Ureter (tissue), 1 donor: ENCODE measurements around the gene SLC2A4RG. TPM values are rescaled to one million over a fixed set of nuclear protein-coding genes. Genes with fewer than 3 reads are reported as not detected.

Source experiments
- DNase-seq: peaks from one replicate; pipeline ENCODE4 v3.0.0-alpha.2; 2020; ENCODE audit warnings: low spot score
- total RNA-seq: library from RNA; stranded (reverse); gene quantifications from one replicate; pipeline ENCODE4 v1.2.4, GENCODE V29; 2023
- donor health status: DM: yes; HTN: yes; CAD: no.

SLC2A4RG gene, protein sequence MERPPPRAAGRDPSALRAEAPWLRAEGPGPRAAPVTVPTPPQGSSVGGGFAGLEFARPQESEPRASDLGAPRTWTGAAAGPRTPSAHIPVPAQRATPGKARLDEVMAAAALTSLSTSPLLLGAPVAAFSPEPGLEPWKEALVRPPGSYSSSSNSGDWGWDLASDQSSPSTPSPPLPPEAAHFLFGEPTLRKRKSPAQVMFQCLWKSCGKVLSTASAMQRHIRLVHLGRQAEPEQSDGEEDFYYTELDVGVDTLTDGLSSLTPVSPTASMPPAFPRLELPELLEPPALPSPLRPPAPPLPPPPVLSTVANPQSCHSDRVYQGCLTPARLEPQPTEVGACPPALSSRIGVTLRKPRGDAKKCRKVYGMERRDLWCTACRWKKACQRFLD
- total RNA-seq, result 93.6 TPM

DNA sequence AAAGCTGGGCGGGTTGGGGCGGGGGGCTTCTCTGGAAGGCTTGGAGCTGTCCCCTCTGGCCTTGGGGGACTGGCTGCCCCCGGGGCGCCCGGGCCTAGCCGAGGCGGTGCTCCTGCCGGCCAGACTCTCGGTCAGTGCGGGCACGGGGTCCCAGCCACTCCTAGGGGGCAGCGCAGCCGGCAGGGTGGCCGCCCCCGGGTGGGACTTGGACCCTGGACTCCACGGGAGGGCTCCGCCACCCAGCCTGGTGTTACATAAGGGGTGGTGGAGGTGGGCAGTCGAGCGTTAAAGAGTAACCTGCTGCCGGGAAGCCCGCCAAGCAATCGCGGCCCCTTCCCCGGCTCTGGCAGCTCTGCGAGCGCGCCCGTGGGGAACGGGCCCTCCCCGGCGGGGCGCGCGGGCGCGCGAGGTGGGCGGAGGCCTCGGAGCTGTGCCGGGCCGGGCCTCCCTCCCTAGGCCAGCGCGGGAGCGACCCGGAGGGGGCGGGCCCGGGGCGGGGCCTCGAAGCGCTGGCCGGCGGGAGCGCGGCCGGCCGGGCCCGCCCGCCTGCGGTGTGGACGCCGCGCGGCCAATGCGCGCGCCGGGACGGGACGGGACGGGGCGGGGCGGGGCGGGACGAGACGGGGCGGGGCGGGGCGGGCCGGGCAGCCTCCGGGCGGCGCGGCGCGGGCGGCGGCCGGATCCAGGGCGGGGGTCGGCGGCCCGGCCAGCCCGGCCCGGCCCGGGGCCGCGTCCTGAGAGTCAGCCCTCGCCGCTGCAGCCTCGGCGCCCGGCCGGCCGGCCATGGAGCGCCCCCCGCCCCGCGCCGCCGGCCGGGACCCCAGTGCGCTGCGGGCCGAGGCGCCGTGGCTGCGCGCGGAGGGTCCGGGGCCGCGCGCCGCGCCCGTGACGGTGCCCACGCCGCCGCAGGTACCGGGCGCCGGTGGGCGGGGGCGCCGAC, at the start of gene SLC2A4RG:
Gene SLC2A4RG, plus strand, starts transcription at position 647 of the 940 bp plus-strand sequence. Its CDS starts 137 bp downstream, at position 784.
- DNase-seq, result no peak

DNA sequence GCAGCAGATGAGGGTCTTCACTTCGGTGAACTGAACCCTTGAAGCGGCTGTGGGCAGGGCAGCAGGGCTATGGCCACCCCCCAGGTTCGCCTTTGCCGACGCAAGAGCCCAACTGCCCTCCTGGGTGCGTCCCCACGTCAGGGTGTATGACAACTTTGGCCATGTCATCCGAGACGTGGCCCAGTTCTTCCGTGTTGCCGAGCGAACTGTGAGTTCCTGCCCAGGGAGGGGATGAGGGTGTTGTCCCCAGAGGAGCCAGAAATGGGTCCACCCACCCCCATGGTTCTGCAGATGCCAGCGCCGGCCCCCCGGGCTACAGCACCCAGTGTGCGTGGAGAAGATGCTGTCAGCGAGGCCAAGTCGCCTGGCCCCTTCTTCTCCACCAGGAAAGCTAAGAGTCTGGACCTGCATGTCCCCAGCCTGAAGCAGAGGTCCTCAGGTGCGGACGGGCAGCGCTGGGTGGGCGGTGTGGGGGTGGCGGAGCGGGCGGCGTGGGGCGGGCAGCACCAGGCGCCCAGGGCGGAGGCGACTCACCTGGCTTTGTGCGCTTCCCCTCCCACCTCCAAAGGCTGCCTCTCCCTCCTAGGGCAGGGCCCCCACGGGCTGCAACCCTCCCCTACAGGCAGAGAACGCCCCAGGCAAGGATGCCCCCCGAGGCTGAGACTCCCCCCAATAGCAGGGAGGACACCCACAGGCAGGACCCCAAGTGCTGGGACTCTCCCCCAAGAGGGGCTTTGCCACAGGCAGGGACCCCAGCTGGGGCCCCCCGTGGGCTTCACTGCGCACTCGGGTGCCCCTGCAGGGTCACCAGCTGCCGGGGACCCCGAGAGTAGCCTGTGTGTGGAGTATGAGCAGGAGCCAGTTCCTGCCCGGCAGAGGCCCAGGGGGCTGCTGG, 49.3 kb upstream of the SLC2A4RG start:
- no peak for DNase-seq

DNA sequence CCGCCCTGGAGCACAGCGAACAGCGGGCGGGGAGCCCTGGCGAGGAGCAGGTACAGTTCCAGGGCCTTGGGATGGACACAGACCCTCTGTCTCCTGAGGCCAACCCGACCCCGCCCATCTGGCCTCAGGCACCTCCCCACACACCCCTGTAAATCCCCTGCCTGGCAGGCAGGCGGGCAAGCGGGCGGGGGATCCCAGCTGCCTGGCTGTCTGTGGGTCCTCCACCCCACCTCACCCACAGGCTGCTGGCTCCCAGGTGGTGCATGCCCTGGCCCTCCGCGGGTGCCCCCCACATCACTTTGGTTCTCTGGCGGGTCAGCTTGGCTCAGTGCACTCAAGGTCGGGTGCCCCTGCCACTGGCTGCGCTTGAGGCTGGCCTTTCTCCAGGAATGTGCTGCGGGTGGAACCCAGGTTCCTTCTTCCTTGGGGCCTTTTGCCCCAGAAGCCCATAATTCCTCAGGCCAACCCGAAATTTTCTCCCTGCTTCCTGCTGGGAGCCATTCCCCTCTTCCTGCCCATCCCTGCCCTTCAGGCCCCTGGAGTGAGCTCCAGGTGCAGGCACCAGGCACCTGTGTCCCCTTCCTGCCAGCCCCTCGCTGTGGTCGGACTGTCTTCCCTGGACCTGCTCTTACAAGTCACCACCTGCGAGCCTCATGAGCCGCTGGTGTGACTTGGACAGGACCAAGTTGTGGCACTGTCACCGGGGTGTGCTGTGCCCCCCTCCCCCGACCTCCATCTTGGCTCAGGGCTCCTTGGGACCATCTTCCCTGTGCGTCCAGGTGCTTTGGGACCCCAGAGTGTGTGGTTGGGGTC, 48.5 kb upstream of the SLC2A4RG start:
- DNase-seq, result no peak

DNA sequence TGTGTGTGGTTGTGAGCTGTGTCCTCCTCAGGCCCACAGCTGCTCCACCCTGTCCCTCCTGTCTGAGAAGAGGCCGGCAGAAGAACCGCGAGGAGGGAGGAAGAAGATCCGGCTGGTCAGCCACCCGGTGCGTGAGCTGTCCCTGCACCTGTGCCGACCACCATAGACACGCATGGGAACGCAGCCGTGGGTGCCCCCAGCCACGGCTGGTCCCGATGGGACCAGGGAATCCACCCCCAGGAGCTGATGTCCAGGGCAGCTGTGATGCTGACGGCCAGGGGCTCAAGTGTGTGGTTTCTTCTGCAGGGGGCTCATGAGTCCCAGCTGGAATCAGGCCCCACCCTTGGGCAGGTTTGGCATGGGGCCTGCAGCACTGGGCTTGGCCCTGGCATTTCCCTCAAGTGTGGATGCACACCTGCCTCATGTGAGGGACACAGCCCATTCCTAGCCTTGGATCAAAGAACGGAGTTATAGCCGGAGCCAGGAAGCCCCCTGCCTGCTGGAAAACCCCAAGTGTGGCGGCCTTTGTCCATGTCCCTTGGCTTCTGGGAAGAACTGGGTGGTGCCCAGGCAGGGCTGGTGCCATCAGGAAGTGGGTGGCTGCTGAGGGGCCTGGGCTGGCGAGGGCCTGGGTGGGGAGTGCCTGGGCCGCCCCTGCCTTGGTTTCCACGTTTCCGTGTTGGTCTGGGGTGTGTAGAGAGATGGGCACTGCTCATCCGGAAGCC, 47.7 kb upstream of the SLC2A4RG start:
- DNase-seq, result no peak

DNA sequence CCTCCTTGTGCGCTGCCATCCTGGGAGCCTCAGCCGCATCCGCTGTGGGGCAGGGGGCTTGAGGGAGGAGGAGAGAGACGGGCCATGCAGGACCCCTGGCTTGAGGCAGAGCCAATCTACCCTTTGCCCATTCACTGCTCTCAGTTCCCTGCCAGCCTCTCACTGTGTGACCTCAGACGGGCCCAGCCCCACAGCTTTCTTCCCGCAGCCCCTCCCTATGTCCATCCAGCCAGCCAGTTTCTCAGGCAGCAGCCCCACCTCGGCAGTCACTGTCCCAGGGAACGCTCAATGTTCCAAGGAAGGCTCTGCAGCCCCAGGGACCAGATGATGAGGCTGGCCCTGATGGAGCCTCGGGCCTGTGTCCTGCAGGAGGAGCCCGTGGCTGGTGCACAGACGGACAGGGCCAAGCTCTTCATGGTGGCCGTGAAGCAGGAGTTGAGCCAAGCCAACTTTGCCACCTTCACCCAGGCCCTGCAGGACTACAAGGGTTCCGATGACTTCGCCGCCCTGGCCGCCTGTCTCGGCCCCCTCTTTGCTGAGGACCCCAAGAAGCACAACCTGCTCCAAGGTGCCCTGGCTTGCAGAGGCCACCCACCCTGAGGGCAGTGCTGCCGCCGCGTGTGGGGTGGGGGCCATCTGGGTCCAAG, 47.0 kb upstream of the SLC2A4RG start:
- DNase-seq, result no peak

DNA sequence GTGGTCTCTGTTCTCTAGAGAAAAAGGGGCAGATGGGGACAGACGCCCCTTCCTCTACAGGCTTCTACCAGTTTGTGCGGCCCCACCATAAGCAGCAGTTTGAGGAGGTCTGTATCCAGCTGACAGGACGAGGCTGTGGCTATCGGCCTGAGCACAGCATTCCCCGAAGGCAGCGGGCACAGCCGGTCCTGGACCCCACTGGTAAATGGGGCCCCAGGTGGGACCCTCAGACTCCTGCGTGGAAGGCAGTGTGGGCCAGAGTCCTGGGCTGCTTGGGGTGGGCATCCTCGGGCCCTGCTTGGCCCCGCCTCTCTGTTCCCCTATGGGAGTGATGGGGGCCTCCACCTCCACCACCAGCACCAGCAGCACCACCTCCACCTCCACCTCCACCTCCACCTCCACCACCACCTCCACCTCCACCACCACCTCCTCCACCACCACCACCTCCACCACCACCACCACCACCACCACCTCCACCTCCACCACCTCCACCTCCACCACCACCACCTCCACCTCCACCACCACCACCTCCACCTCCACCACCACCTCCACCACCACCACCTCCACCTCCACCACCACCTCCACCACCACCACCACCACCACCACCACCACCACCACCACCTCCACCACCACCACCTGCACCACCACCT, 46.4 kb upstream of the SLC2A4RG start:
- DNase-seq, result no peak

DNA sequence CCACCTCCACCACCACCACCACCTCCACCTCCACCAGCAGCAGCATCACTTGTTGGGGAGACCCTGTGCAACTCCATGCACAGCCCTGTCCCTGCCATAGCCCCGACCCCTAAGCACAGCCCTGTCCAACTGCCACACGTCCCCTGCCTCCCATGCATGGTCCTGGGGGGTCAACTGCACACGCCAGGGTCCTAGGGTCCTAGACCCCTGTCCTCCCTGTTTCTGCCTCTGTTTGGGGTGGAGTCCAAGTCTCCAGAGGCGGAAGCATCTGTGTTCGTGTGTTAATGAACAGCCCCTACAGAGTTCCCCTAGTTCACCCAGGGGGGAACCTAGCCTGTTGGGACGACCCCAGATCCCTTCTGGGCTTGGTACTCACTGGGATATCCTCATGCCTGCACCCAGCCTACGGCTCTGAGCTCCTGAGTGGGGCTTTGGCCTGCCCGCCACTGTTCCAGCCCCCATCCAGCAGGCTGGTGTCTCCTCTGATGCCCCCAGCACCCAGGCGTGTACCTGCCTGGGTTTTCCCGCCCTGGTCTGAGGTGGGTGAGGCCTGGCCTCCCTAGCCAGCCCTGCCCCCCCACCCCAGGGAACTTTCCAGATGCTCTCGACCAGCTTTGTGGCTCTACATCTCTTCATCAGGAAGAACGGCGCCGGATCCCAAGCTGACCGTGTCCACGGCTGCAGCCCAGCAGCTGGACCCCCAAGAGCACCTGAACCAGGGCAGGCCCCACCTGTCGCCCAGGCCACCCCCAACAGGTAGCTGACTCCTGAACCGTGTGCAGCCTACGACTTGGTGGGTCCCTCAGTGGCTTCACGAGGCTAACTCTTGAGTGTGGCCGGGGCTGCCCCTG, 45.6 kb upstream of the SLC2A4RG start:
- DNase-seq, result no peak

DNA sequence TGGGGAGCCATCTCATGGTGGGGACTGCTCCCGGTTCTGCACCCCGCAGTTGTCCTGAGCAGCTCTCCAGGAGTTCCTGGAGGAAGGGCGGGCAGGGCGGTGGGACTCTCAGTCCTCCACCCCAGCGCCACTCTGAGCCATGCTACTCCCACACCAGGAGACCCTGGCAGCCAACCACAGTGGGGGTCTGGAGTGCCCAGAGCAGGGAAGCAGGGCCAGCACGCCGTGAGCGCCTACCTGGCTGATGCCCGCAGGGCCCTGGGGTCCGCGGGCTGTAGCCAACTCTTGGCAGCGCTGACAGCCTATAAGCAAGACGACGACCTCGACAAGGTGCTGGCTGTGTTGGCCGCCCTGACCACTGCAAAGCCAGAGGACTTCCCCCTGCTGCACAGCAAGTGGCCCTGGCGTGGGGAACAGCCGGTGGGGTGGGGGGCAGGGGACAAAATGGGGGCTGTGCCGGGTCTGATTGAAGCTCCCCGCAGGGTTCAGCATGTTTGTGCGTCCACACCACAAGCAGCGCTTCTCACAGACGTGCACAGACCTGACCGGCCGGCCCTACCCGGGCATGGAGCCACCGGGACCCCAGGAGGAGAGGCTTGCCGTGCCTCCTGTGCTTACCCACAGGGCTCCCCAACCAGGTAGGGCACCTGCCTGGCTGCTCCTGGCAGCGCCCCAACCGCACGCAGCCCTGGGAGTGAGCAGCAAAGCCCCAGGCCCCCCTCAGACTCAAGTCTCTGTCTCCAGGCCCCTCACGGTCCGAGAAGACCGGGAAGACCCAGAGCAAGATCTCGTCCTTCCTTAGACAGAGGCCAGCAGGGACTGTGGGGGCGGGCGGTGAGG, 44.8 kb upstream of the SLC2A4RG start:
- no peak for DNase-seq

DNA sequence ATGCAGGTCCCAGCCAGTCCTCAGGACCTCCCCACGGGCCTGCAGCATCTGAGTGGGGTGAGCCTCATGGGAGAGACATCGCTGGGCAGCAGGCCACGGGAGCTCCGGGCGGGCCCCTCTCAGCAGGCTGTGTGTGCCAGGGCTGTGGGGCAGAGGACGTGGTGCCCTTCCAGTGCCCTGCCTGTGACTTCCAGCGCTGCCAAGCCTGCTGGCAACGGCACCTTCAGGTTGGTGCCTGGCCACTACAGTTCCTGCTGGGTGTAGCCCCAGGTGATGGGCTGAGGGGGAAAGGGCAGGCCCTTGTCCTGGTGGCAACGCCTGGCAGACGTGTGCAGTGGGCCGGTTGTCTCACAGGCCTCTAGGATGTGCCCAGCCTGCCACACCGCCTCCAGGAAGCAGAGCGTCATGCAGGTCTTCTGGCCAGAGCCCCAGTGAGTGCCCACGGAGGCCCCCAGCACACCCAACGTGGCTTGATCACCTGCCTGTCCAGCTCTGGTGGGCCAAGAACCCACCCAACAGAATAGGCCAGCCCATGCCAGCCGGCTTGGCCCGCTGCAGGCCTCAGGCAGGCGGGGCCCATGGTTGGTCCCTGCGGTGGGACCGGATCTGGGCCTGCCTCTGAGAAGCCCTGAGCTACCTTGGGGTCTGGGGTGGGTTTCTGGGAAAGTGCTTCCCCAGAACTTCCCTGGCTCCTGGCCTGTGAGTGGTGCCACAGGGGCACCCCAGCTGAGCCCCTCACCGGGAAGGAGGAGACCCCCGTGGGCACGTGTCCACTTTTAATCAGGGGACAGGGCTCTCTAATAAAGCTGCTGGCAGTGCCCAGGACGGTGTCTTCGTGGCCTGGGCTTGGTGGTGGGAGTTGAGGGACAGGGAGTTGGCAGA, 43.9 kb upstream of the SLC2A4RG start:
- no peak for DNase-seq

DNA sequence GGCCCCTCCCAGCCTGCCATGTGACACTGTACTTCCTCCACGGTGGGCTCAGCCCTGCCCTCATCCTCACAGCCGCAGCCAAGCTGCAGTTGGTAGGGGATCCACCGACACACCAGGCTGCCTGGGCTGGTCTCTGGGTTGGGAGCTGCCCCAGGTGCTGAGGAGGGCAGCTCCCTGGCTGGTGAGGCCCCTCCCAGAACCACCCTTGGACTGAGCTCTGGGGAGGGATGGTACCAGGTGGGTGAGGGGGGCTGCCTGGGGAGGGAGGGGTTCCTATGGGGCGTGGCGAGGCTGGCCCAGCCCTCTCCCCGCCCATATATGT, 43.3 kb upstream of the SLC2A4RG start:
- DNase-seq, result peak; percentile 45

DNA sequence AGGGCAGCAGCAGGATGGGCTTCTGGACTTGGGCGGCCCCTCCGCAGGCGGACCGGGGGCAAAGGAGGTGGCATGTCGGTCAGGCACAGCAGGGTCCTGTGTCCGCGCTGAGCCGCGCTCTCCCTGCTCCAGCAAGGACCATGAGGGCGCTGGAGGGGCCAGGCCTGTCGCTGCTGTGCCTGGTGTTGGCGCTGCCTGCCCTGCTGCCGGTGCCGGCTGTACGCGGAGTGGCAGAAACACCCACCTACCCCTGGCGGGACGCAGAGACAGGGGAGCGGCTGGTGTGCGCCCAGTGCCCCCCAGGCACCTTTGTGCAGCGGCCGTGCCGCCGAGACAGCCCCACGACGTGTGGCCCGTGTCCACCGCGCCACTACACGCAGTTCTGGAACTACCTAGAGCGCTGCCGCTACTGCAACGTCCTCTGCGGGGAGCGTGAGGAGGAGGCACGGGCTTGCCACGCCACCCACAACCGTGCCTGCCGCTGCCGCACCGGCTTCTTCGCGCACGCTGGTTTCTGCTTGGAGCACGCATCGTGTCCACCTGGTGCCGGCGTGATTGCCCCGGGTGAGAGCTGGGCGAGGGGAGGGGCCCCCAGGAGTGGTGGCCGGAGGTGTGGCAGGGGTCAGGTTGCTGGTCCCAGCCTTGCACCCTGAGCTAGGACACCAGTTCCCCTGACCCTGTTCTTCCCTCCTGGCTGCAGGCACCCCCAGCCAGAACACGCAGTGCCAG, 42.8 kb upstream of the SLC2A4RG start, which contains the start of gene TNFRSF6B:
Gene TNFRSF6B, plus strand, starts transcription at position 25 of the 729 bp plus-strand sequence. Its CDS starts 116 bp downstream, at position 141.
- DNase-seq, result peak; percentile 46

DNA sequence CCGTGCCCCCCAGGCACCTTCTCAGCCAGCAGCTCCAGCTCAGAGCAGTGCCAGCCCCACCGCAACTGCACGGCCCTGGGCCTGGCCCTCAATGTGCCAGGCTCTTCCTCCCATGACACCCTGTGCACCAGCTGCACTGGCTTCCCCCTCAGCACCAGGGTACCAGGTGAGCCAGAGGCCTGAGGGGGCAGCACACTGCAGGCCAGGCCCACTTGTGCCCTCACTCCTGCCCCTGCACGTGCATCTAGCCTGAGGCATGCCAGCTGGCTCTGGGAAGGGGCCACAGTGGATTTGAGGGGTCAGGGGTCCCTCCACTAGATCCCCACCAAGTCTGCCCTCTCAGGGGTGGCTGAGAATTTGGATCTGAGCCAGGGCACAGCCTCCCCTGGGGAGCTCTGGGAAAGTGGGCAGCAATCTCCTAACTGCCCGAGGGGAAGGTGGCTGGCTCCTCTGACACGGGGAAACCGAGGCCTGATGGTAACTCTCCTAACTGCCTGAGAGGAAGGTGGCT, 42.2 kb upstream of the SLC2A4RG start:
- peak; percentile 43 for DNase-seq

DNA sequence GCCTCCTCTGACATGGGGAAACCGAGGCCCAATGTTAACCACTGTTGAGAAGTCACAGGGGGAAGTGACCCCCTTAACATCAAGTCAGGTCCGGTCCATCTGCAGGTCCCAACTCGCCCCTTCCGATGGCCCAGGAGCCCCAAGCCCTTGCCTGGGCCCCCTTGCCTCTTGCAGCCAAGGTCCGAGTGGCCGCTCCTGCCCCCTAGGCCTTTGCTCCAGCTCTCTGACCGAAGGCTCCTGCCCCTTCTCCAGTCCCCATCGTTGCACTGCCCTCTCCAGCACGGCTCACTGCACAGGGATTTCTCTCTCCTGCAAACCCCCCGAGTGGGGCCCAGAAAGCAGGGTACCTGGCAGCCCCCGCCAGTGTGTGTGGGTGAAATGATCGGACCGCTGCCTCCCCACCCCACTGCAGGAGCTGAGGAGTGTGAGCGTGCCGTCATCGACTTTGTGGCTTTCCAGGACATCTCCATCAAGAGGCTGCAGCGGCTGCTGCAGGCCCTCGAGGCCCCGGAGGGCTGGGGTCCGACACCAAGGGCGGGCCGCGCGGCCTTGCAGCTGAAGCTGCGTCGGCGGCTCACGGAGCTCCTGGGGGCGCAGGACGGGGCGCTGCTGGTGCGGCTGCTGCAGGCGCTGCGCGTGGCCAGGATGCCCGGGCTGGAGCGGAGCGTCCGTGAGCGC, 41.6 kb upstream of the SLC2A4RG start:
- DNase-seq, result no peak

DNA sequence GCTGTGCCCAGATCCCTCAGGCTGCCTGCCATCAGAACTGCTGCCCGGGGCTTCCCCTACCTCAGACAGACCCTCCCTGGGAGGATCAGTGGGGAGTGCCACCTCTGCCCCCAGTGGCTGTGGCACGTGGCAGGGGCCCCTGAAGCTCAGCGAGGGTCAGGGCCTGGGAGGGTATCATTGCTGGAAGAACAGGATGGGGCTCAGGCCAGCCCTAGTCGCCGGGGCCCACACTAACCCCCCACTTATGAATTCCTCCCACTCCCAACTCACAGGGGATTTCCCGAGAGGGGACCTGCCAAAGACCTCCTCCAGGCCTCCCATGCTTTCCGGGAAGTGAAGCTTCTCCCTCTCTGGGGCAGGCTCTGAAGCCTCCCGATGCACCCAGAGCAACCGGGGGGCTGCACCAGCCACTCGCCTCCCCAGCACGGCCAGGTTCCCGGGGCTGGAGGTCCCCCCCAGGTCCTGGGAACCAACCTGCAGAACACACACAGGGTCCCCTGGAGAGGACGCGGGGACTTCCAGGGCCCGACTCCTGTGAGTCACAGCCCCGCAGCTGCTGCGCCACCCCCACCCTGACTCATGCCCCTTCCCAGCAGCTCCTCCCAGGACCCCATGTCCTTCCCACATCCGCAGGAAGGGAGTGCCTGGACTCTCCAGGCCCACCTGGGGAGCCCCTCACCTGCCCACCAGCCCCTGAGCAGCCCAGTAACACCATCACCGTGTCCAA, 40.7 kb upstream of the SLC2A4RG start:
- DNase-seq, result no peak
